ENCODE data around the gene USP34.
"Not testable (repeated sequence)": the region's sequence is repeated elsewhere in the genome, so short reads cannot be mapped to it uniquely, and the experiment has no call there.

USP34 gene

GRCh38 chr2:61404438-61404837 lies 66.4 kb downstream of the USP34 start:
- no peak overlapping the region for H3K4me3 Mint-ChIP-seq
- no peaks in the 10 kb centered on the region for H3K9me3 Mint-ChIP-seq
- peak overlapping the region in 2 of 3 experiments; percentile 4 to 32 for H3K27ac Mint-ChIP-seq
- H3K27me3 Mint-ChIP-seq (ENCODE audit: low read depth), result no peaks in the 10 kb centered on the region
- no peaks in the 10 kb centered on the region for H3K4me1 Mint-ChIP-seq
- no peak for TF ChIP-seq CTCF (IDR thresholded peaks at IDR 0.05; ENCODE audit: unreplicated experiment in 3 of 3)
- peaks cover 44% of the 10 kb centered on the region for H3K36me3 Mint-ChIP-seq (ENCODE audit: low read depth)

- no peaks in the 10 kb centered on the region for H3K4me1 Mint-ChIP-seq
- no peaks in the 10 kb centered on the region for H3K9me3 Mint-ChIP-seq
- H3K27me3 Mint-ChIP-seq (ENCODE audit: low read depth), result no peaks in the 10 kb centered on the region
- no peak overlapping the region for H3K27ac Mint-ChIP-seq
- peaks cover 32% of the 10 kb centered on the region for H3K36me3 Mint-ChIP-seq (ENCODE audit: low read depth)
- H3K4me3 Mint-ChIP-seq, result no peak overlapping the region
- TF ChIP-seq CTCF (IDR thresholded peaks at IDR 0.05; ENCODE audit: unreplicated experiment in 3 of 3), result no peak
Observed at GRCh38 chr2:61398413-61398812, 72.5 kb downstream of the USP34 start.

- Mint-ChIP-seq H3K9me3 (no peaks in the 10 kb centered on the region), H3K36me3 (ENCODE audit: low read depth) (peaks cover 40% of the 10 kb centered on the region), H3K4me3 (no peak overlapping the region), H3K4me1 (no peaks in the 10 kb centered on the region), H3K27ac (no peak overlapping the region), H3K27me3 (ENCODE audit: low read depth) (no peaks in the 10 kb centered on the region)
- no peak for TF ChIP-seq CTCF (IDR thresholded peaks at IDR 0.05; ENCODE audit: unreplicated experiment in 3 of 3)
Observed at GRCh38 chr2:61396005-61396404, 74.9 kb downstream of the USP34 start.

GRCh38 chr2:61387588-61387987 lies 83.3 kb downstream of the USP34 start:
- H3K9me3 Mint-ChIP-seq; H3K4me3 Mint-ChIP-seq; H3K27ac Mint-ChIP-seq; H3K27me3 Mint-ChIP-seq (ENCODE audit: low read depth); H3K4me1 Mint-ChIP-seq: not testable (repeated sequence)
- peaks cover 42% of the 10 kb centered on the region for H3K36me3 Mint-ChIP-seq (ENCODE audit: low read depth)

- not testable (repeated sequence) for H3K9me3 Mint-ChIP-seq; H3K4me3 Mint-ChIP-seq; H3K27ac Mint-ChIP-seq; H3K27me3 Mint-ChIP-seq (ENCODE audit: low read depth); H3K4me1 Mint-ChIP-seq
- H3K36me3 Mint-ChIP-seq (ENCODE audit: low read depth), result peaks cover 71% of the 10 kb centered on the region
Observed at GRCh38 chr2:61380882-61381197, 90.0 kb downstream of the USP34 start.

GRCh38 chr2:61380056-61380881 lies 90.6 kb downstream of the USP34 start:
- Mint-ChIP-seq H3K4me1 (no peaks in the 10 kb centered on the region), H3K9me3 (no peaks in the 10 kb centered on the region), H3K27ac (no peak overlapping the region), H3K4me3 (no peak overlapping the region), H3K27me3 (ENCODE audit: low read depth) (no peaks in the 10 kb centered on the region), H3K36me3 (ENCODE audit: low read depth) (peaks cover 74% of the 10 kb centered on the region)
- no peak for TF ChIP-seq CTCF (IDR thresholded peaks at IDR 0.05; ENCODE audit: unreplicated experiment in 3 of 3)

GRCh38 chr2:61379521-61379920 lies 91.4 kb downstream of the USP34 start:
- Mint-ChIP-seq H3K36me3 (ENCODE audit: low read depth) (peaks cover 78% of the 10 kb centered on the region), H3K27me3 (ENCODE audit: low read depth) (no peaks in the 10 kb centered on the region), H3K27ac (no peak overlapping the region), H3K9me3 (no peaks in the 10 kb centered on the region), H3K4me1 (no peaks in the 10 kb centered on the region), H3K4me3 (no peak overlapping the region)
- no peak for TF ChIP-seq CTCF (IDR thresholded peaks at IDR 0.05; ENCODE audit: unreplicated experiment in 3 of 3)
